Measurements from ENCODE around the gene RPA3. TPM values are rescaled to one million over a fixed set of nuclear protein-coding genes. Genes with fewer than 3 reads are reported as not detected.

Gene RPA3
- total RNA-seq, 1 experiment from 2014 or later: 55.2 TPM

GRCh38 chr7:7614018-7614741 lies 104.2 kb downstream of the RPA3 start:
- Histone ChIP-seq H3K4me1 (replicated peaks) (no peaks in the 10 kb centered on the region), H3K27ac (no peak overlapping the region), H3K9me3 (replicated peaks) (no peaks in the 10 kb centered on the region), H3K4me3 (no peak overlapping the region), H3K27me3 (replicated peaks) (no peaks in the 10 kb centered on the region), H3K36me3 (no peaks in the 10 kb centered on the region; the same call in 1 of the 2 replicates)
- DNase-seq (ENCODE audit: low read depth in 1 of 2, low spot score in 2 of 2): no peak

- DNase-seq (ENCODE audit: low read depth in 1 of 2, low spot score in 2 of 2): no peak
- no peaks in the 10 kb centered on the region for H3K4me1 ChIP-seq (replicated peaks)
- no peaks in the 10 kb centered on the region for H3K9me3 ChIP-seq (replicated peaks)
- no peak overlapping the region for H3K27ac ChIP-seq
- H3K27me3 ChIP-seq (replicated peaks): no peaks in the 10 kb centered on the region
- H3K36me3 ChIP-seq: peaks cover 6% of the 10 kb centered on the region
- H3K4me3 ChIP-seq: no peak overlapping the region
These were observed 105.2 kb downstream of the RPA3 start for GRCh38 chr7:7613210-7613609.

GRCh38 chr7:7612519-7612918 lies 105.9 kb downstream of the RPA3 start:
- Histone ChIP-seq H3K4me1 (replicated peaks) (no peaks in the 10 kb centered on the region), H3K27ac (no peak overlapping the region), H3K9me3 (replicated peaks) (no peaks in the 10 kb centered on the region), H3K36me3 (peaks cover 12% of the 10 kb centered on the region), H3K27me3 (replicated peaks) (no peaks in the 10 kb centered on the region), H3K4me3 (no peak overlapping the region)
- DNase-seq (ENCODE audit: low read depth in 1 of 2, low spot score in 2 of 2): no peak

GRCh38 chr7:7609330-7609729 lies 109.1 kb downstream of the RPA3 start:
- H3K4me3 ChIP-seq: no peak overlapping the region
- H3K27me3 ChIP-seq (replicated peaks): no peaks in the 10 kb centered on the region
- H3K4me1 ChIP-seq (replicated peaks): no peaks in the 10 kb centered on the region
- peaks cover 17% of the 10 kb centered on the region for H3K36me3 ChIP-seq
- no peak overlapping the region for H3K27ac ChIP-seq
- no peak for DNase-seq (ENCODE audit: low read depth in 1 of 2, low spot score in 2 of 2)
- no peaks in the 10 kb centered on the region for H3K9me3 ChIP-seq (replicated peaks)

- Histone ChIP-seq H3K4me3 (no peak overlapping the region), H3K4me1 (replicated peaks) (no peaks in the 10 kb centered on the region), H3K27ac (no peak overlapping the region), H3K9me3 (replicated peaks) (no peaks in the 10 kb centered on the region), H3K27me3 (replicated peaks) (no peaks in the 10 kb centered on the region), H3K36me3 (peaks cover 17% of the 10 kb centered on the region)
- no peak for DNase-seq (ENCODE audit: low read depth in 1 of 2, low spot score in 2 of 2)
These were observed 111.4 kb downstream of the RPA3 start for GRCh38 chr7:7607010-7607409.

GRCh38 chr7:7596176-7596575 lies 122.2 kb downstream of the RPA3 start:
- no peaks in the 10 kb centered on the region for H3K9me3 ChIP-seq (replicated peaks)
- DNase-seq (ENCODE audit: low read depth in 1 of 2, low spot score in 2 of 2): no peak
- H3K4me3 ChIP-seq: no peak overlapping the region
- H3K27me3 ChIP-seq (replicated peaks): no peaks in the 10 kb centered on the region
- peaks cover 19% of the 10 kb centered on the region for H3K36me3 ChIP-seq
- H3K4me1 ChIP-seq (replicated peaks): no peaks in the 10 kb centered on the region
- H3K27ac ChIP-seq: no peak overlapping the region

GRCh38 chr7:7595451-7595850 lies 123.0 kb downstream of the RPA3 start:
- no peaks in the 10 kb centered on the region for H3K4me1 ChIP-seq (replicated peaks)
- H3K9me3 ChIP-seq (replicated peaks): no peaks in the 10 kb centered on the region
- H3K27ac ChIP-seq: no peak overlapping the region
- no peak overlapping the region for H3K4me3 ChIP-seq
- no peaks in the 10 kb centered on the region for H3K27me3 ChIP-seq (replicated peaks)
- peak in 1 of 2 experiments; percentile 3 for DNase-seq (ENCODE audit: low read depth in 1 of 2, low spot score in 2 of 2)
- peaks cover 19% of the 10 kb centered on the region for H3K36me3 ChIP-seq

Other genes with a start within 250 kb of the RPA3 start
- not detected in 2 replicates for gene COL28A1, start 182.7 kb downstream of the RPA3 start, total RNA-seq (2014; rRNA removed; shearing (Covaris generic))
- 33.3 and 36.9 TPM in 2 replicates for gene MIOS, start 151.7 kb downstream of the RPA3 start, total RNA-seq (2014; rRNA removed; shearing (Covaris generic))
- 19.3 and 19.5 TPM in 2 replicates for gene UMAD1, start 77.9 kb downstream of the RPA3 start, total RNA-seq (2014; rRNA removed; shearing (Covaris generic))

Data from SJSA1 (cell line).